OCI-LY1 (cell line): ENCODE measurements around the gene CYB5RL.

Source experiments
- EZH2 ChIP-seq: fragments of 200-600 bp; sonication (generic), shearing (Covaris generic); IDR thresholded peaks from 2 replicates; pipeline ENCODE4 v1.8.0; 2017; ENCODE audit warnings: borderline replicate concordance, mixed run types, mild to moderate bottlenecking, antibody characterized with exemption, low read length, moderate library complexity, mixed read lengths
- TF ChIP-seq, protein P1 (sequence below): fragments of 200-600 bp; sonication (generic), shearing (Covaris generic); IDR thresholded peaks from 2 replicates; pipeline ENCODE4 v1.5.1; 2017; ENCODE audit warnings: mild to moderate bottlenecking, antibody characterized with exemption, low read length, moderate library complexity, mixed read lengths

DNA sequence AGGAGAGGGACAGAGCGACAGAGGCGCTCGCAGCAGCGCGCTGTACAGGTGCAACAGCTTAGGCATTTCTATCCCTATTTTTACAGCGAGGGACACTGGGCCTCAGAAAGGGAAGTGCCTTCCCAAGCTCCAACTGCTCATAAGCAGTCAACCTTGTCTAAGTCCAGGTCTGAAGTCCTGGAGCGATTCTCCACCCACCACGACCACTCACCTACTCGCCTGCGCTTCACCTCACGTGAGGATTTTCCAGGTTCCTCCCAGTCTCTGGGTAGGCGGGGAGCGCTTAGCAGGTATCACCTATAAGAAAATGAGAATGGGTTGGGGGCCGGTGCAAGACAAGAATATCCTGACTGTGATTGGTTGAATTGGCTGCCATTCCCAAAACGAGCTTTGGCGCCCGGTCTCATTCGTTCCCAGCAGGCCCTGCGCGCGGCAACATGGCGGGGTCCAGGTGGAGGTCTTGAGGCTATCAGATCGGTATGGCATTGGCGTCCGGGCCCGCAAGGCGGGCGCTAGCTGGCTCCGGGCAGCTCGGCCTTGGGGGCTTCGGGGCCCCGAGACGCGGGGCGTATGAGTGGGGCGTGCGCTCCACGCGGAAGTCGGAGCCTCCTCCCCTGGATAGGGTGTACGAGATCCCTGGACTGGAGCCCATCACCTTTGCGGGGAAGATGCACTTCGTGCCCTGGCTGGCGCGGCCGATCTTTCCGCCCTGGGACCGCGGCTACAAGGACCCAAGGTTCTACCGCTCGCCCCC, at the start of gene CYB5RL, which contains the start of gene MRPL37:
- TF ChIP-seq, protein P1, sequence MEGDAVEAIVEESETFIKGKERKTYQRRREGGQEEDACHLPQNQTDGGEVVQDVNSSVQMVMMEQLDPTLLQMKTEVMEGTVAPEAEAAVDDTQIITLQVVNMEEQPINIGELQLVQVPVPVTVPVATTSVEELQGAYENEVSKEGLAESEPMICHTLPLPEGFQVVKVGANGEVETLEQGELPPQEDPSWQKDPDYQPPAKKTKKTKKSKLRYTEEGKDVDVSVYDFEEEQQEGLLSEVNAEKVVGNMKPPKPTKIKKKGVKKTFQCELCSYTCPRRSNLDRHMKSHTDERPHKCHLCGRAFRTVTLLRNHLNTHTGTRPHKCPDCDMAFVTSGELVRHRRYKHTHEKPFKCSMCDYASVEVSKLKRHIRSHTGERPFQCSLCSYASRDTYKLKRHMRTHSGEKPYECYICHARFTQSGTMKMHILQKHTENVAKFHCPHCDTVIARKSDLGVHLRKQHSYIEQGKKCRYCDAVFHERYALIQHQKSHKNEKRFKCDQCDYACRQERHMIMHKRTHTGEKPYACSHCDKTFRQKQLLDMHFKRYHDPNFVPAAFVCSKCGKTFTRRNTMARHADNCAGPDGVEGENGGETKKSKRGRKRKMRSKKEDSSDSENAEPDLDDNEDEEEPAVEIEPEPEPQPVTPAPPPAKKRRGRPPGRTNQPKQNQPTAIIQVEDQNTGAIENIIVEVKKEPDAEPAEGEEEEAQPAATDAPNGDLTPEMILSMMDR, result no peak
- TF ChIP-seq EZH2, result no peak
